ENCODE data around the gene KIF16B. TPM values are rescaled to one million over a fixed set of nuclear protein-coding genes. Genes with fewer than 3 reads are reported as not detected.

Gene KIF16B
- total and polyA plus RNA-seq, 2 of the 13 experiments (the other 11 are each of a cell fraction or from before 2014, with no cell fraction given), result 6.9 to 18.0 TPM

GRCh38 chr20:16583474-16583873 is 10.2 kb upstream of the KIF16B start:
- CTCF ChIA-PET (ENCODE audit: low intra/inter-chr PET ratio, low total read pairs), result no interaction called here
- no TSS peak for BruUV-seq (replicated peaks)
- no peaks in the 10 kb centered on the region for H3K79me2 ChIP-seq (ENCODE audit: insufficient read depth, low read length)
- H3K4me3 ChIP-seq (replicated peaks in 1 of 3; ENCODE audit: insufficient read depth in 1 of 3, low read depth in 2 of 3, low read length in 3 of 3), result no peak overlapping the region
- no peaks in the 10 kb centered on the region for H3K36me3 ChIP-seq (replicated peaks in 1 of 2; ENCODE audit: control insufficient read depth in 1 of 2, insufficient read depth in 2 of 2, low read length in 2 of 2)
- H3K4me1 ChIP-seq (ENCODE audit: insufficient read depth, low read length), result peaks cover 31% of the 10 kb centered on the region
- no peak overlapping the region for H2AFZ ChIP-seq (ENCODE audit: low read length)
- DNase-seq (ENCODE audit: low spot score) (no peak), ATAC-seq (no peak), FAIRE-seq (no peak)
- WGBS (ENCODE audit: low lambda C conversion rate), result 9% methylated on average over 2 of the region's 2 CpGs
- no peaks in the 10 kb centered on the region for H4K20me1 ChIP-seq (ENCODE audit: insufficient read depth, low read length)
- POLR2A ChIA-PET, result no interaction called here
- in situ Hi-C loops (cut with HindIII; ENCODE audit: extremely low pct_ligation_motif_present, low pct_unique_long_range_greater_than_20kb) (no loop called here), intact Hi-C loops (cut with micrococcal nuclease; ENCODE audit: unreplicated experiment) (no loop called here)
- H3K9me3 ChIP-seq (ENCODE audit: low read length), result no peaks in the 10 kb centered on the region
- H3K27me3 ChIP-seq (ENCODE audit: control insufficient read depth in 1 of 2, insufficient read depth in 2 of 2, low read length in 2 of 2), result no peaks in the 10 kb centered on the region; a peak in 1 of 5 replicates
- H3K9ac ChIP-seq (ENCODE audit: insufficient read depth, low read depth, low read length), result no peak overlapping the region
- TF ChIP-seq KDM3A (CRISPR knock-in tag; IDR thresholded peaks at IDR 0.05; ENCODE audit: low read depth) (no peak), SIX1 (CRISPR knock-in tag; IDR thresholded peaks at IDR 0.05; ENCODE audit: borderline replicate concordance) (no peak), ATM (IDR thresholded peaks at IDR 0.05; ENCODE audit: borderline replicate concordance) (no peak), MBNL3 (CRISPR knock-in tag; conservative IDR thresholded peaks at IDR 0.05) (no peak)
- H3K4me2 ChIP-seq (ENCODE audit: low read depth, low read length), result no peak overlapping the region
- H3K27ac ChIP-seq (ENCODE audit: extremely low read length, insufficient read depth, low read length), result no peak overlapping the region

DNA sequence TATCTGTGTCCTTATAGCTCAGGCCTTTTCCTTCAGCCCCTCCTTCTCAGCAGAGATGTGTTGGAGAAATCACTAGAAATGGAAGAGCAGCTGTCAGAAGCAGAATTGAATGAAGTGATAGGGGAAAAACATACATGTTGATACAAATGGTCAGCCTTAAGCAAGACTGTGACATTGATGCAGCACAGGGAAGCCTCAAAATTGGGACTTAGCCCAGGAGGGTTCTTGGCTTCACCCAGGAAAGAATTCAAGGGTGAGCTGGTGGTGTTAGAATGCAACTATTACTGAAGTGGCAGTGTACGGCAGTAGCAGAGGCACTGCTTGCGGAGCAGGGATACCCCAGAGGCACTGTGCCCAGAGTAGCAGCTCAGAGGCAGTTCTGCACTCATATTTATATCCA is 8.0 kb upstream of the KIF16B start:
- no peak for FAIRE-seq
- WGBS (ENCODE audit: low lambda C conversion rate), result 75% methylated on average over 2 of the region's 2 CpGs
- H3K27me3 ChIP-seq (ENCODE audit: control insufficient read depth in 1 of 2, insufficient read depth in 2 of 2, low read length in 2 of 2), result no peaks in the 10 kb centered on the region
- CTCF ChIA-PET (ENCODE audit: low intra/inter-chr PET ratio, low total read pairs), result no interaction called here
- H3K4me3 ChIP-seq (replicated peaks in 1 of 3; ENCODE audit: insufficient read depth in 1 of 3, low read depth in 2 of 3, low read length in 3 of 3), result no peak overlapping the region
- no peaks in the 10 kb centered on the region for H3K79me2 ChIP-seq (ENCODE audit: insufficient read depth, low read length)
- intact Hi-C loops (cut with micrococcal nuclease; ENCODE audit: unreplicated experiment) (no loop called here), in situ Hi-C loops (cut with HindIII; ENCODE audit: extremely low pct_ligation_motif_present, low pct_unique_long_range_greater_than_20kb) (no loop called here)
- no peak overlapping the region for H2AFZ ChIP-seq (ENCODE audit: low read length)
- no peak for ATAC-seq
- no peak overlapping the region for H3K4me2 ChIP-seq (ENCODE audit: low read depth, low read length)
- H3K9me3 ChIP-seq (ENCODE audit: low read length), result no peaks in the 10 kb centered on the region
- H4K20me1 ChIP-seq (ENCODE audit: insufficient read depth, low read length), result no peaks in the 10 kb centered on the region
- no peaks in the 10 kb centered on the region for H3K36me3 ChIP-seq (replicated peaks in 1 of 2; ENCODE audit: control insufficient read depth in 1 of 2, insufficient read depth in 2 of 2, low read length in 2 of 2)
- no peak overlapping the region for H3K9ac ChIP-seq (ENCODE audit: insufficient read depth, low read depth, low read length)
- TF ChIP-seq KDM6A (CRISPR knock-in tag; IDR thresholded peaks at IDR 0.05; ENCODE audit: low read depth), result no peak
- no peak for TF ChIP-seq ZNF792 (CRISPR knock-in tag; IDR thresholded peaks at IDR 0.05)
- TF ChIP-seq ATRX (CRISPR knock-in tag; IDR thresholded peaks at IDR 0.05; ENCODE audit: borderline replicate concordance), result no peak
- no peak for TF ChIP-seq FOXJ3 (CRISPR knock-in tag; IDR thresholded peaks at IDR 0.05; ENCODE audit: borderline replicate concordance)
- no peak for TF ChIP-seq ATAD3A (CRISPR knock-in tag; IDR thresholded peaks at IDR 0.05)
- TF ChIP-seq ZNF543 (CRISPR knock-in tag; IDR thresholded peaks at IDR 0.05), result no peak
- no peak for TF ChIP-seq AGO2 (optimal IDR thresholded peaks at IDR 0.05; ENCODE audit: low read depth, low read length)
- TF ChIP-seq, protein P1, sequence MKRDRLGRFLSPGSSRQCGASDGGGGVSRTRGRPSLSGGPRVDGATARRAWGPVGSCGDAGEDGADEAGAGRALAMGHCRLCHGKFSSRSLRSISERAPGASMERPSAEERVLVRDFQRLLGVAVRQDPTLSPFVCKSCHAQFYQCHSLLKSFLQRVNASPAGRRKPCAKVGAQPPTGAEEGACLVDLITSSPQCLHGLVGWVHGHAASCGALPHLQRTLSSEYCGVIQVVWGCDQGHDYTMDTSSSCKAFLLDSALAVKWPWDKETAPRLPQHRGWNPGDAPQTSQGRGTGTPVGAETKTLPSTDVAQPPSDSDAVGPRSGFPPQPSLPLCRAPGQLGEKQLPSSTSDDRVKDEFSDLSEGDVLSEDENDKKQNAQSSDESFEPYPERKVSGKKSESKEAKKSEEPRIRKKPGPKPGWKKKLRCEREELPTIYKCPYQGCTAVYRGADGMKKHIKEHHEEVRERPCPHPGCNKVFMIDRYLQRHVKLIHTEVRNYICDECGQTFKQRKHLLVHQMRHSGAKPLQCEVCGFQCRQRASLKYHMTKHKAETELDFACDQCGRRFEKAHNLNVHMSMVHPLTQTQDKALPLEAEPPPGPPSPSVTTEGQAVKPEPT (CRISPR knock-in tag; IDR thresholded peaks at IDR 0.05; ENCODE audit: low read depth), result no peak
- TF ChIP-seq MEIS1 (CRISPR knock-in tag; IDR thresholded peaks at IDR 0.05; ENCODE audit: borderline replicate concordance), result no peak
- TF ChIP-seq ARNTL (CRISPR knock-in tag; IDR thresholded peaks at IDR 0.05), result no peak
- no peak for TF ChIP-seq NR2C2 (CRISPR knock-in tag; IDR thresholded peaks at IDR 0.05; ENCODE audit: borderline replicate concordance)
- TF ChIP-seq ZNF777 (CRISPR knock-in tag; IDR thresholded peaks at IDR 0.05), result no peak
- no peak for TF ChIP-seq E2F5 (CRISPR knock-in tag; conservative IDR thresholded peaks at IDR 0.05)
- peaks cover 10% of the 10 kb centered on the region for H3K4me1 ChIP-seq (ENCODE audit: insufficient read depth, low read length)
- BruUV-seq (replicated peaks), result no TSS peak
- POLR2A ChIA-PET, result no interaction called here
- no peak for DNase-seq (ENCODE audit: low spot score)
- no peak overlapping the region for H3K27ac ChIP-seq (ENCODE audit: extremely low read length, insufficient read depth, low read length)
